ENCODE measurements around the gene SLC18B1. TPM values are rescaled to one million over a fixed set of nuclear protein-coding genes. Genes with fewer than 3 reads are reported as not detected.

SLC18B1 gene
- total and polyA plus RNA-seq, 4 donors, result 5.6 to 20.9 (median 10.4) TPM

DNA sequence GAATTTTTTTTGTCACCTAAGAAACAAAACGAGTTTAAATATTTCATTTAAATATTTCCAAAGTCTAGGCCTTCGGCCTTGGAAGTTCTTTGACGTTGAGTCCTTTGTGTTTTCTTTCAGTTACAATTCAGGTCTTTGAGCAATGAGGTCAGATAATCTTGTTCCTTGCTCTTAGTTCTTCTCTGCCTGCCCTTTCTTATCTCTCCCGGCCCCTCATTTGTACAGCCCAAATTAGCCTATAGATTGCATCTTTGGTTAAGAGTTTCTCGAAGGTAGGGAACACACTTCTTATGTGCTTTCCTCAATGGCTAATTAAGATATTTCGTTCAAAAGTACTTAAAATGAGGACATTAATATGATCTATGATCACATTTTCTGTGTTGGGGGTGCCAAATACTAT lies 34.5 kb upstream of the SLC18B1 start:
- Histone ChIP-seq H3K4me1 (ENCODE audit: control insufficient read depth in 5 of 5, insufficient read depth in 5 of 5, low read length in 5 of 5) (no peaks in the 10 kb centered on the region), H3K9me3 (ENCODE audit: control insufficient read depth in 4 of 4, insufficient read depth in 3 of 4, low read length in 3 of 4) (no peaks in the 10 kb centered on the region), H3K27me3 (ENCODE audit: control insufficient read depth in 3 of 3, insufficient read depth in 3 of 3, low read length in 2 of 3) (no peaks in the 10 kb centered on the region), H3K4me3 (no peak overlapping the region), H3K36me3 (ENCODE audit: control insufficient read depth in 4 of 4, insufficient read depth in 4 of 4, low read length in 4 of 4) (no peaks in the 10 kb centered on the region), H3K9ac (ENCODE audit: insufficient read depth in 1 of 2, low read length in 2 of 2) (no peak overlapping the region), H3K27ac (ENCODE audit: low read depth in 1 of 2, low read length in 1 of 2) (no peak overlapping the region)
- WGBS, 2 donors, result 87 to 95% methylated on average over 6 of the region's 6 CpGs
- DNase-seq, result no peak
- no peak for ATAC-seq (ENCODE audit: insufficient read depth, low FRiP score)
- TF ChIP-seq, protein P1, sequence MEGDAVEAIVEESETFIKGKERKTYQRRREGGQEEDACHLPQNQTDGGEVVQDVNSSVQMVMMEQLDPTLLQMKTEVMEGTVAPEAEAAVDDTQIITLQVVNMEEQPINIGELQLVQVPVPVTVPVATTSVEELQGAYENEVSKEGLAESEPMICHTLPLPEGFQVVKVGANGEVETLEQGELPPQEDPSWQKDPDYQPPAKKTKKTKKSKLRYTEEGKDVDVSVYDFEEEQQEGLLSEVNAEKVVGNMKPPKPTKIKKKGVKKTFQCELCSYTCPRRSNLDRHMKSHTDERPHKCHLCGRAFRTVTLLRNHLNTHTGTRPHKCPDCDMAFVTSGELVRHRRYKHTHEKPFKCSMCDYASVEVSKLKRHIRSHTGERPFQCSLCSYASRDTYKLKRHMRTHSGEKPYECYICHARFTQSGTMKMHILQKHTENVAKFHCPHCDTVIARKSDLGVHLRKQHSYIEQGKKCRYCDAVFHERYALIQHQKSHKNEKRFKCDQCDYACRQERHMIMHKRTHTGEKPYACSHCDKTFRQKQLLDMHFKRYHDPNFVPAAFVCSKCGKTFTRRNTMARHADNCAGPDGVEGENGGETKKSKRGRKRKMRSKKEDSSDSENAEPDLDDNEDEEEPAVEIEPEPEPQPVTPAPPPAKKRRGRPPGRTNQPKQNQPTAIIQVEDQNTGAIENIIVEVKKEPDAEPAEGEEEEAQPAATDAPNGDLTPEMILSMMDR (IDR thresholded peaks at IDR 0.05; ENCODE audit: control extremely low read depth, extremely low read depth), result no peak

DNA sequence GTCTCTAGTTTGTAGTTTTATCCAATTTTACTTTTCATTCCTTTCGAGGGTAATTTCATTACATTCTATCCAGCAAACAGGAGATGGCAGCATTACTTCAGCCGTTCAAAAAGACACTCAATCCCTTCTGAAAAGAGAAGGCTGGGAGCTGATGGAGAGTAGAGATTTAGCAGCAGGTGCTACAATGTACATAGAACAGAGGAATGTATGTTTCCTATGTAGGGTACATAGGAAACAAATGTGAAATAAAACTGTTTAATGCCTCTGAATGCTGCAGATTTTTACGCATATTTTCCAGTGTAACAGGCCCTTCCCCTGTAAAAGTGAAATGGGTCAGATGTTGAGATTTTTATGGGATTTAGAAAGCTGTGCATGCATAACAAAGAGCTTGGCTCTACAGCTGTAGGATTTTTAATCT lies 31.9 kb upstream of the SLC18B1 start:
- no peak overlapping the region for H3K4me3 ChIP-seq
- H3K4me1 ChIP-seq (ENCODE audit: control insufficient read depth in 5 of 5, insufficient read depth in 5 of 5, low read length in 5 of 5), result no peaks in the 10 kb centered on the region
- no peaks in the 10 kb centered on the region for H3K27me3 ChIP-seq (ENCODE audit: control insufficient read depth in 3 of 3, insufficient read depth in 3 of 3, low read length in 2 of 3)
- TF ChIP-seq, protein P1 (IDR thresholded peaks at IDR 0.05; ENCODE audit: control extremely low read depth, extremely low read depth), result no peak
- no peak overlapping the region for H3K9ac ChIP-seq (ENCODE audit: insufficient read depth in 1 of 2, low read length in 2 of 2)
- ATAC-seq (ENCODE audit: insufficient read depth, low FRiP score) (no peak), DNase-seq (peak in 2 of 3 donors; percentile 77 to 78)
- no peak overlapping the region for H3K27ac ChIP-seq (ENCODE audit: low read depth in 1 of 2, low read length in 1 of 2)
- H3K9me3 ChIP-seq (ENCODE audit: control insufficient read depth in 4 of 4, insufficient read depth in 3 of 4, low read length in 3 of 4), result no peaks in the 10 kb centered on the region
- no peaks in the 10 kb centered on the region for H3K36me3 ChIP-seq (ENCODE audit: control insufficient read depth in 4 of 4, insufficient read depth in 4 of 4, low read length in 4 of 4)
- WGBS, 2 donors, result 46 to 48% methylated on average over 3 of the region's 3 CpGs

DNA sequence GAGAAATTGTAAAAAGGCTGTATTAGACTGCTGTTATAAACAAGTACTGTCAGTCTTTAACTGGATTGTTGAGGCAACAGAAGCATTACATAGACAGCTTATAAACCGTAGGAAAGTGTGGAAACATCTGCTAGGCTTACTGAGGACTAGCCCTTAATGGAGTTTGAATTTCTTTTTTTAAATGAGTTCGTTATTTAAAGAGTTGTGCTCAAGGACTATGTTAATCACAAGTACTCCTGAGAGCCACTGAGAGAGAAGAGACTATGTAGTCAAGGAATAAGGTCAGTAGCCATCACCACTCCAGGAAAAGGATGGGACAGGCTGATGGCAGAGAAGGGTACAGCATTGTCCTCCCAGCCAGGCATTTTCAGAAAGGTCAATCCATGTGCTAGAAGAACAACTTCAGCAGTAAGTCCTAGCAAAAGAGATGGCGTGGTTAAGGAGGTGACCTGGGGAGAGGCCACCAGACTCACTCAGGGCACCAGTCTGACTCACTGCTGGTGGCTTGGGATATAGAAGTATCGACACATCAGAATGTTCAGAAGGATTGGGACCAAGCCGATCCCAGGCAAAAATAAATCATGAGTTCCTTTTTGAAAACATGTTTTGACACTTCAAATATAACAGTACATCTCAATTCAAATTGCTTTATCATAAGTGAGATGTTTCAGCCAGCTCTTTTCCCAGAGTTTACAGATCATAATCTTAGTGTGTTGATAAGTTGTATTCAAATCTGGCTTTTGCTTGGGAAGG lies 22.4 kb upstream of the SLC18B1 start:
- 61 to 70% methylated on average over 5 of the region's 5 CpGs for WGBS, 2 donors
- H3K27ac ChIP-seq (ENCODE audit: low read depth in 1 of 2, low read length in 1 of 2), result peak overlapping the region in 1 of 2 donors; percentile 51

More for the DNA sequence above, 22.4 kb upstream of the SLC18B1 start:
- TF ChIP-seq, protein P1 (IDR thresholded peaks at IDR 0.05; ENCODE audit: control extremely low read depth, extremely low read depth), result no peak
- H3K27me3 ChIP-seq (ENCODE audit: control insufficient read depth in 3 of 3, insufficient read depth in 3 of 3, low read length in 2 of 3), result no peaks in the 10 kb centered on the region
- H3K9me3 ChIP-seq (ENCODE audit: control insufficient read depth in 4 of 4, insufficient read depth in 3 of 4, low read length in 3 of 4), result no peaks in the 10 kb centered on the region
- peaks cover 4 to 25% (median 11%) of the 10 kb centered on the region in 5 donors for H3K4me1 ChIP-seq (ENCODE audit: control insufficient read depth in 5 of 5, insufficient read depth in 5 of 5, low read length in 5 of 5)
- H3K9ac ChIP-seq (ENCODE audit: insufficient read depth in 1 of 2, low read length in 2 of 2), result no peak overlapping the region
- no peak overlapping the region for H3K4me3 ChIP-seq
- DNase-seq (peak in 1 of 3 donors; percentile 13), ATAC-seq (ENCODE audit: insufficient read depth, low FRiP score) (no peak)
- peaks cover 21 to 33% (median 28%) of the 10 kb centered on the region in 4 donors for H3K36me3 ChIP-seq (ENCODE audit: control insufficient read depth in 4 of 4, insufficient read depth in 4 of 4, low read length in 4 of 4)

Measured in lung (tissue), 12 donors.